GM15510 (cell line): Measurements from ENCODE around the gene UBE2E3.

ENCODE experiments used
- POLR2A ChIP-seq: IDR thresholded peaks from 3 replicates; pipeline ENCODE4 v1.6.1; 2011; ENCODE audit warnings: borderline replicate concordance; ENCODE audit not compliant: insufficient read length; ENCODE audit errors: extremely low read depth

UBE2E3 gene

GRCh38 chr2:180991361-180991760 lies 11.0 kb downstream of the UBE2E3 start:
- no peak for TF ChIP-seq POLR2A

DNA sequence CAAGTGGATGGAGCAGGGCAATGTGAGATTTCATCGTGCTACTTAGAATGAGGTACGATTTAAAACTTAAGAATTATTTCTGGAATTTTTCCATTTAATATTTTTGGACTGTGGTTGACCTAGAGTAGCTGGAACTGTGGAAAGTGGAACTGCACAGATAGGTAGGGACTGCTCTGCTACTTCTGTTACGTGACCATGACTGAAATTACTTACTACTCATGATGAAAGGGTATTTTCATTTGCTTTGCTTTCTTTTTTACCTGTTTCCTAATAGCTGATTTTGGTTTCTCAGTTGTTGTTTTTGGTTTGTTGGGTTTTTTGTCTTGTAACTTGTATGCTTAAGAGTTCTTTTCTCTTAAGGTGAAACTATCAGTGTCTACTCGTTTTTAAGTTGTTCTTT lies 11.4 kb downstream of the UBE2E3 start:
- no peak for TF ChIP-seq POLR2A

DNA sequence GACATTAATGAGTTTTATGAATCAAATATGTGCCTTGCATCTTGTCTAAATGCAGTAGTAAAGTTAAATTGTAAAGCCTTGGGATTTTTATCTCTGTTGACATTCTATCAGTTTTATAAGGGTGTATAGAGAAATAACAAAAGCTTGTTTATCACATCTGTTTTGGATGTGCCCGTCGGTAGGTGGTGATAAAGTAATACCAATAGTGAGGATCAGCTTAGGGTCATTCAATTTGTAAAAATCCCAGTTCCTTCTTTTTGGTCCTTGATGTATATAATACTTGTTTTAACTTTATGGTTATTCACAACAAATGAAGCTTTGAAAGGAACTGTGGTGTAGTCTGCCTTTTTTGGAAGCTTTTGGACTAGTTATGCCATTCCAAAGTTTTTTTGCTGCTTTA lies 12.6 kb downstream of the UBE2E3 start:
- TF ChIP-seq POLR2A = no peak

GRCh38 chr2:180999274-180999964 lies 19.0 kb downstream of the UBE2E3 start:
- TF ChIP-seq POLR2A = no peak

GRCh38 chr2:181004647-181005325 lies 24.4 kb downstream of the UBE2E3 start:
- no peak for TF ChIP-seq POLR2A

- no peak for TF ChIP-seq POLR2A
Observed at GRCh38 chr2:181005326-181005655, 24.9 kb downstream of the UBE2E3 start.

DNA sequence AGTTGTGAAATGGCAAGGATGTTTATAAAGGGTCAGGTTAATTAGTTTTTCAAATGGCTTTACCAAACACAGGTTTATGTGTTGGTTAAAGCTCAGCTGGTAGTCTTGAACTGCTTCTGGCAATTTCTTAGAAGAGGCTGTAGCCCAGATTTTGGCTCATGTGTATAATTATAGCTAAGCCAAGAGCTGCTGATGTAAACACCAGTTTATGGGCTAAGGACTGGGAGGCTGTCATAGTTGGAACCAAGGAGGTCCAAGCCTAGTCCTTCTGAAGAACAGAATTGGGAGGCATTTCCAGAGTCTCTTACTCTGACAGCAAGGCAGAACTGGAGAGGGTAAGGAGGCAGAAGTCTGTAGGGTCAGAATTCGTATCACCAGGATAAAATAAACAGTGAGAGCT lies 25.4 kb downstream of the UBE2E3 start:
- no peak for TF ChIP-seq POLR2A

GRCh38 chr2:181007086-181007837 lies 26.9 kb downstream of the UBE2E3 start:
- no peak for TF ChIP-seq POLR2A

- TF ChIP-seq POLR2A = no peak
Observed at GRCh38 chr2:181008407-181008806, 28.0 kb downstream of the UBE2E3 start.

DNA sequence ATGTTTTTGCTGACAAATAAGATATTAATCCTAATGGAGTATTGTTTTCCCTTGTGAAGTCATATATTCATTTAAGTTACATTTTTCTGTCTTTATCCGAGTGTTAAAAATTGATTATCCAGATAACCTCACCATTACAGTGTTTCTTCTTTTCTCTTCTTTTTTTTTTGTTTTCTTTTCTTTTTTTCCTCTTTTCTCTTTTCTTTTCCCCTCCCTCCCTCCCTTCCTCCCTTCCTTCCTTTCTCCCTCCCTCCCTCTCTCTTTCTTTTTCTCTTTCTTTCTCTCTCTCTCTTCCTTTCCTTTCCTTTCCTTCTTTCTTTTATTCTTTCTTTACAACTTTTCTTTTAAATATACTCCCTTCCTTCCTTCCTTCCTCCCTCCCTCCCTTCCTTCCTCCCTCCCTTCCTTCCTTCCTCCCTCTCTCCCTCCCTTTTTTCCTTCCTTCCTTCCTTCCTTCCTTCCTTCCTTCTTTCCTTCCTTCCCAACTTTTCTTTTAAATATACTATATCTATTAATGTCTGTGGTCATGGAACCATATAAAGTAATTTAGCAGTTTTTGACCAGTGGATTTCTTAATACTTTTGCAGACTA lies 40.9 kb downstream of the UBE2E3 start:
- TF ChIP-seq POLR2A = no peak

GRCh38 chr2:181022652-181023051 lies 42.2 kb downstream of the UBE2E3 start:
- no peak for TF ChIP-seq POLR2A

GRCh38 chr2:181025004-181025403 lies 44.6 kb downstream of the UBE2E3 start:
- TF ChIP-seq POLR2A = no peak

DNA sequence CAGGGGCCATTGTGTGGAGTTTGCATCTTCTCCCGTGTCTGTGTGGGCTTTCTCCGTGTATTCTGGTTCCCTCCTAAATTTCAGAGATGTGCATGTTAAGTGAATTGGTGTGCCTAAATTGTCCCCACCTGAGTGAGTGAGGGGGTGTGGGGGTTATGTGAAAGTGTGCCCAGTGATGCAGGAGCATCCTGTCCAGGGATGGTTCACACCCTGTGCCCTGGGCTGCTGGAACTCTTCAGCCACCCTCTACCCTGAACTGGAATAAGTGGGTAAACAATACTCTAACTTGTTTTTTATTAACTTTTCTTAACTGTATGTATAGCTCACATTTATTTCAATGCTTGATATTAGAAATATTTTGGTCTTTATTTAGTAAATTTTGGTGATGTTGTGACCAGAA lies 56.0 kb downstream of the UBE2E3 start:
- TF ChIP-seq POLR2A = no peak

- TF ChIP-seq POLR2A = no peak
Observed at GRCh38 chr2:181036848-181037603, 56.6 kb downstream of the UBE2E3 start.

DNA sequence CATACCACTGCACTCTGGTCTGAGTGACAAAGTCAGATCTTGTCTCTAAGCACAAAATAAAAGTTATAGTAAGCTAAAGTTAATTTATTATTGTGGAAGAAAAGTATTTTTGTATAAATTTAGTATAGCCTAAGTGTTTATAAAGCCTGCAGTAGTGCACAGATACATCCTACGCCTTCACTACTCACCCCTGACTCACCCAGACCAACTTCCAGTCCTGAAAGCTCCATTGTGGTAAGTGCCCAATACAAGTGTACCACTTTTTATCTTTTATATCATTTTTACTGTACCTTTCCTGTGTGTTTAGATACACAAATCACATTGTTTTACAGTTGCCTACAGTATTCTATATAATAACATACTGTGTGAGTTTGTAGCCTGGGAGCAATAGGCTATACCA lies 57.5 kb downstream of the UBE2E3 start:
- TF ChIP-seq POLR2A = no peak
